ENCODE results near the gene ADIRF.

GRCh38 chr10:86944471-86944870 is 23.8 kb upstream of the ADIRF start:
- TF ChIP-seq CTCF (IDR thresholded peaks at IDR 0.05; ENCODE audit: insufficient read depth, low read depth, low read length) (no peak), EZH2 (IDR thresholded peaks at IDR 0.05; ENCODE audit: insufficient read depth, low read length) (no peak)

Data from astrocyte (in vitro differentiated cells and primary cell).